ENCODE results near the gene MTA2.
A peak's percentile ranks its signal among the peaks of the same experiment; 100 is the strongest.
"Not testable (repeated sequence)": the region's sequence is repeated elsewhere in the genome, so short reads cannot be mapped to it uniquely, and the experiment has no call there.

MTA2 gene

GRCh38 chr11:62592146-62592815 lies 9.4 kb downstream of the MTA2 start:
- DNase-seq: peak; percentile 71

DNA sequence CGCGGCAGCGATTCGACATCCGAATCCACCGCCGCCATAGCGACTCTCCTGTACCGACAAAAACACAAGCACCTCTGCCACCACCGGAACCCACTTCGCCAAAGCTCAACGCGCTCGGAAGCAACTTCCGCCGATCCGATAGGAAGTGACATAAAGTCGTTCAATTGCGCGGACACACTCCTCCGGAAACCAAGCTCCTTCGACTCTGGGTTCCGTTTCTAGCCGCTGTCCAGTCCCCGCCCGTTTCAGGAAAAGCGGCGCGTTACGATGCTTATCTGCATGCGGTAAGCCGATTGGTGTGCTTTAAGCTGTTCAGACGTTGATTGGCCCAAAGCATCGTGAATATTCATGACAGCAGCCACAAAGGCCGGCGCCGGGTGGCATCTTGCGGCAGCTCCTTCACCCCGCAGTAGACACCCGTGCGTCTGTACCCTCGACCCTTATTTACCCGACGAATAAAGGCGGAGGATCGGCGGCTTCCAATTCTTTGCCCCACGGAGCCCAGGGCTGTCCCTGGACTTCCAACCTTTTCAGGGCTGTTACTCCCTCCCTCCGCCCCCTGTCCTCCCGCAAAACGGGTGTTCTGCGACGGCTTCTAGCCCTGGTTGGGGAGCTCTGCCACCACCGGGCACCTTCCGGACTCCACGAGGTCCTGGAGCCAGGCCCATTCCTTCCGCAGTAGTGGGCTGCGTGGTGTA lies 10.1 kb downstream of the MTA2 start, which contains the start of gene TUT1:
TUT1 (minus strand) TSS at position 76 of the 698 bp plus-strand sequence; CDS start at position 38, 38 bp downstream.
- DNase-seq: peak; percentile 100

GRCh38 chr11:62588966-62589637 lies 12.6 kb downstream of the MTA2 start:
- peak; percentile 66 for DNase-seq

- not testable (repeated sequence) for DNase-seq
Observed at GRCh38 chr11:62585356-62585755, 16.3 kb downstream of the MTA2 start.

DNA sequence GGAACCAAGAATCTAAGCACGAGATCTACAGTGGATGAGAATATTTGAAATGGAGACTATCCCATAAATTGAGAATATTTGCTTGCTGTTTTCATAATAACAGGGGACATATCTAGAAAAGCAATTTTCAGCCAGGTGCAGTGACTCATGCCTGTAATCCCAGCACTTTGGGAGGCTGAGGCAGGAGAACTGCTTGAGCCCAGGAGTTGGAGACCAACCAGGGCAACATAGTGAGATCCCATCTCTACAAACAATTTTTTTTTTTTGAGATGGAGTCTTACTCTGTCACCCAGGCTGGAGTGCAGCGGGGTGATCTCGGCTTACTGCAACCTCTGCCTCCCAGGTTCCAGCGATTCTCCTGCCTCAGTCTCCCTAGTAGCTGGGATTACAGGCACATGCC lies 19.9 kb downstream of the MTA2 start:
- not testable (repeated sequence) for DNase-seq

DNA sequence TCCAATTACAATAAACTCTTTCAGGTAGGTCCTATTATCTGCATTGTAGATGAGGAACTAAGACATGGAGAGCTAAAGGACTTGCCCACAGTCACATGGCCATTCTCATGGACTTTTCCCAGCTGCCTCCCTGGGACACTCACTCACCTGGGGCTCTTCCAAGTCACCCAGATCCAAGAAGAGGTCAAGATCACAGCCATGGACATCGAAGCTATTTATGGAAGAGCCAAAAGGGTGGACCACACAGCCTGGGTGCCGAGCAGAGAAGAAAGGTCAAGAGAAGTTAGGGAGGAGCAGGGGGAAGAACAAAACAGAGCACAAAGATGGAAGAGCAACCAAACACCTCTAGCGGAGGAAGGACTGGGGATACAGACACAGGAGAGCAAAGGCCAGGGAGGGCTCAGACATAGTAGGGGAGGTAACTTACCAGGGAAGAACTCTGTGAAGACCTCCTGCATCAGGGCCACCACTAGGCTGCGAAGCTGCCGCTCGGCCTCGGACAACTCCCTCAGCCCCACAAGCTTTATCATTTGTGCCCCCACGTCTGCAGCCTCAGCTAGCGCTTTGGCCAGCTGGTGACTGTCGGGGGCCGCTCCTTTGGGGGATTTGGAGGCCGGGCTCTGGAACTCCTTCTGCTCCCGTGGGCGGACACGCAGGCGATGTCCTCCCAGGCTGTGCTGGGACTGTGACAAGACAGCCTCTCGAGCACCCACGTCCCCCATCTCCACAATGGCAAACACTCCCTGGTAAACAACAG lies 20.5 kb downstream of the MTA2 start:
- DNase-seq: no peak

GRCh38 chr11:62579252-62579651 lies 22.4 kb downstream of the MTA2 start:
- DNase-seq: no peak

DNA sequence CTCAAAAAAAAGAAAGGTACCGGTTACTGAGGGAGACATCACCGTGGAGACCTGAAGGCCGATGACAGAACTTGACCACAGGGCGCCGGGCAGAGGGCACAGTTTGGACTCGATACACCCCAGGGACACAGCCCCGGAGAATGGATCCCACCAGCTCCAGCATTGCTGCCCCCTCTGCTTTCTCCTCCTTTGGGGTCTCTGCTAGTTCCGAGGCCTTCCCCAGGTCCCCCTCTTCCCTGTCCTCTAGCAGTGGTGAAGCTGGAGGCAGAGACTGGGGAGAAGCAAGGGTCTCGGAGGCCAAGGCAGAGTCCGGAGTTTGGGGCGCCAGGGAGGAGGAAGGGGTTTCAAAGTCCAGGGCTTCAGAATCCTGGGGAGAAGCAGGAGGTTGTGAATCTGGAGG lies 23.1 kb downstream of the MTA2 start:
- DNase-seq: no peak

GRCh38 chr11:62577046-62577714 lies 24.5 kb downstream of the MTA2 start:
- no peak for DNase-seq

DNA sequence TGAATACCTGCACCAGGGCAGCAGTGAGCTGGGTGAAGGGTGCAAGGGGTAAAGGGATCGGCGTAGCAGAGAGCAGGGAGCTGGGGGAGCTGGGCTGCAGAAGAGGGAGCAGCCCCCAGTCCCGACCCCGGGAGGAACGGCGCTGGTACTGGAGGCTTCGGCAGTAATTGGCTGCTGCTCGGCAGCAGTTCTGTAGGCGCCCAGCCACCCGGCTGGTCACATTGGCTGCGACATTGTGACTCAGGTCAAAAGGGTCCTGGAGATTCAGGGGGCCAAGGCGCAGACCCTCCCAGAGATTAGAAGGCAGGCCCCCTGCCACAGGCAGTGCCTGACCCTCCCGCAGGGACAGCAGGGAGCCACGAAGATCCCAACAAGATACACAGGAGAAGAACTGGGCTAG lies 25.8 kb downstream of the MTA2 start:
- DNase-seq: no peak

- no peak for DNase-seq
Observed at GRCh38 chr11:62575156-62575555, 26.5 kb downstream of the MTA2 start.

DNA sequence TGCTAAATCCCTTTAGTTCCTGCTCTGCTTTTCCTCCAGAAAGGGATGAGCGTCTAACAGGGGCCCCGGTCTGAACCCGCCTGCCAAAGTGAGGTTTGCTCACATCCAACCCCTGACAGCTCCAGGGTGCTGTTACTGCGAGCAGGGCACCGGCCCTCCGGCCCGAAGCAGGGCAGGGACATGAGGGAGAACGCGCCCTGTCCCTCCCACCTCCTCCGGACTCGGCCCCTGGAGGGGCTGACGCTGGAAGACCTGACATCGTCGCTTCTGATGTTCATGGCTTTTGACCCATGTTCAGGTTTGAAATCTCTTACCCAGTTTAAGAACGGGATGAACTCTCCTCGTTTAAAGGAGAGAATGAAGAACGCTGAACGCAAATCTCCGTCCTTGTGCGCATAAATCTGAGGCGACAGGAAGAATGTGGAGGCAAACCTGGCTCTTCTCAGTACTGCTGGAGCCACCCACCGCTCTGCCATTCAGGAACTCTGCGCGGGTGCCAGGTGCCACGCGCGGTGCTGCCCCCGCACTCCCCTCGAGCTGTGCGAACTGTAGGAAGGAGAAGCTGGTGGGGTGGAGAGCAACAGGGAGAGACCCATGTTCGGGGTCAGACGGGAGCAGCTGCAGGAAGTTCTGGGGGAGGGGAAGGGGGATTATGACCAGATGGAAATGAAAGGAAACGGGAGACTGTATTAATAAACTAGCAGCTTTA lies 27.1 kb downstream of the MTA2 start:
- DNase-seq: peak; percentile 47

GRCh38 chr11:62573592-62574362 lies 27.9 kb downstream of the MTA2 start, which contains the start of gene EEF1G:
Gene EEF1G (minus strand): TSS chr11:62573891. CDS start chr11:62573842, 49 bp downstream.
- DNase-seq: peak; percentile 100

DNA sequence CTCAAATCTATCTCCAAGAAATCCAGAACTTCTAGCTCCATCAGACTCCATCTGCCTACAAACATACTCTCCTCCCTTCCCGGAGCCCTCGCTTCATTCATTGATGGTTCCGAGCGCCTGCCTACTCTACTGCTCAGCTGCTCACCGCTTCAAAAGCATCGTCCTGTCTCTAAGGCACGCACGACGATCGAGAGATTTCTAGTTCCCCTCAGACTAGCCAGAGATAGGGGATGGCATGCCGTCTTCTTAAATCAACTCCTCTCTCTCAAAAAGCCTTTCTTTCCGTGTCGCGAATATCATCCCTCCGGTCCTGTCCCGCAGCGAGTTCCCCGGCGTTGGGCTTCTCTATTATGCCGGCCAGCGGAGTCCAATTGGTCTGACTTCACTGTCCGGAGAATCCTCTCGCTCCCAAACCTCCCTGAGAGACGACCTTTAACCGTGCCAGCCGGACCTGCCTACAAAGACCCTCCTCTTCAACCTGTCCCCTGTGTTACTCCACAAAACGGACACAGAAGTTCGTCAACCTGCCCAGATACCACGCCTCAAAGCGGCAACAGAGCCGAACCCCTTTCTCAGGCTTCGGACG lies 28.6 kb downstream of the MTA2 start:
- DNase-seq: peak; percentile 64

GRCh38 chr11:62572431-62572830 lies 29.2 kb downstream of the MTA2 start:
- DNase-seq: no peak

DNA sequence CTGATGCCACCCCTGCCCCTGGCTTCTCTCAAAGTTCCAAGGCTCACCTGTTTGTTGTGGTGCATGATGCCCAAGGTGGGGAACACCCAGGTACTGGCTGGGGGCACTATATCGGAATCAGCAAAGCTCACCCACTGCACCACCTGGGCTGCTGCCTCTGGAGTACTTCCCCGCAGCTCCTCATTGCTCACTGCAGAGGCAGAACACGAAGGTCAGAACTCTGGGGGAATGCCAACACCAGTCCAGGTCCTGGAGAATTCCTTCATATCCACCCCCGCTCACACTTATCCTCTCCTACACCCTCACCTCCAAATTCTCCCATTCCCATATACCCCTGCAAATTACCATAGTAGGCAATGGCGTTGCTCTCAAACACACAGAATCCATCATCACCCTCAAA lies 30.2 kb downstream of the MTA2 start:
- not testable (repeated sequence) for DNase-seq

- DNase-seq: not testable (repeated sequence)
Observed at GRCh38 chr11:62570903-62571302, 30.8 kb downstream of the MTA2 start.

GRCh38 chr11:62569611-62570010 lies 32.1 kb downstream of the MTA2 start:
- DNase-seq: no peak

DNA sequence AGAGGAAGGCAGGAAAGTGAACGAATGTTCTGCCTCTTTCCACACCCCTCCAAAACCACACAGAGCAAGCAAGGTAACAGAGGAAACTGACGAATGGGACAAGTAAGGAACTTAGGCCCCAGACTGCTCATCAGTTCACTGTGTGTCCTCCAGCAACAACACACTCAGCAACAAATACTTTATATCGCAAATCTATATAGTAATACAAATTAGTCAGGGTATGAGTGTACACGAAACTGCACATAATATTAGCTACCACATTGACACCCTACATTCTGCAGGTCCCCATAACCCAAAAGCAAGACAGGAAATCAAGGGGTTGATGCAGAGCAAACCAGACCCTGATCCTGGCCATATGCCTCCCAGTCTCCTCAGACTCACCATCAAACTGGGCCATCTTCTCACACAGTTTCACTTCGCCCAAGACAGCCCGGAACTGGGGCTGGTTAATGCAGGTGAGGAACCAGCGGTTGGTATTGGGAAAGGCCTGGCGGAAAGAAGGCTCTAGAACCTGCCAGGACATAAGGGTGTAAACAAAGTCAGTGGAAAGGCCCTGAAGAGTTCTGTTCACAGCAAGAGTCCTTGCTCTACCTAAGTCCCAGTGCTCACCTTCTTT lies 34.5 kb downstream of the MTA2 start:
- DNase-seq: no peak

DNA sequence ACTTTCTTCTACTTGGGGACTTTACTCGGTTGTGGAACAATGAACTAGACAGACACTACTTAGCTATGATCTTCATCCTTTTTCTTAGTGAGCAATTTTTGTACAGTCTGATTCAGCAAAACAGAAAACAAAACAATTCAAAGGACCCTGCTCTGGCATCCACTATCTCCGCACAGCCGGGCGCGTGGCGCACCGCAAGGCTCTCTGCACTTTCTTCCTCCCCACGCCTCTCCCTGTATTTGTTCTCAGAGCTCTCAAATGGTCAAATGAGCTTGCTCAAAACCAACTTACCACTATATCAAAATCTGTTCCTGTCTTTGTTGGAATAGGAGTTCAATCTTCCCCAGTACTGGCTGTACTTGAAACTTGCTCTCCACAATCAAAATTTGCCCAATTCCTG lies 35.4 kb downstream of the MTA2 start:
- no peak for DNase-seq
